AG09319 (cell line): ENCODE results near the gene GALNT17.

ENCODE experiments used
- DNase-seq: peaks from one replicate; pipeline ENCODE4 v3.0.0-alpha.2; 2010; ENCODE audit warnings: low read depth; ENCODE audit errors: extremely low read depth
- CTCF ChIP-seq: IDR thresholded peaks from 2 replicates; pipeline ENCODE4 v1.5.1; 2011; ENCODE audit warnings: low read depth, mild to moderate bottlenecking, inconsistent platforms, low read length, moderate library complexity

GALNT17 gene

GRCh38 chr7:71135663-71136062, 3.7 kb downstream of the GALNT17 start:
- DNase-seq = no peak
- TF ChIP-seq CTCF = no peak

GRCh38 chr7:71137479-71137878, 5.5 kb downstream of the GALNT17 start:
- no peak for TF ChIP-seq CTCF
- DNase-seq = no peak

- TF ChIP-seq CTCF = no peak
- DNase-seq = no peak
These were observed 8.3 kb downstream of the GALNT17 start for GRCh38 chr7:71140264-71140663.

GRCh38 chr7:71144963-71145362, 13.0 kb downstream of the GALNT17 start:
- no peak for DNase-seq

GRCh38 chr7:71145906-71146901, 14.3 kb downstream of the GALNT17 start:
- no peak for TF ChIP-seq CTCF
- no peak for DNase-seq

More at GRCh38 chr7:71144963-71145362, 13.0 kb downstream of the GALNT17 start:
- TF ChIP-seq CTCF = no peak

GRCh38 chr7:71148098-71148497, 16.2 kb downstream of the GALNT17 start:
- no peak for DNase-seq
- TF ChIP-seq CTCF = no peak

GRCh38 chr7:71155236-71155635, 23.3 kb downstream of the GALNT17 start:
- TF ChIP-seq CTCF = no peak
- DNase-seq = no peak
